Glutamatergic neuron (in vitro differentiated cells): ENCODE data around the gene NEK6. TPM values are rescaled to one million over a fixed set of nuclear protein-coding genes. Genes with fewer than 3 reads are reported as not detected.

Experiments used
- DNase-seq: peaks from one replicate; pipeline ENCODE4 v3.0.0; 2022
- H3K27ac Mint-ChIP-seq: one replicate; pipeline ENCODE4 v1.8.0; 2020; ENCODE audit warnings: mild to moderate bottlenecking, mixed read lengths, inconsistent platforms; ENCODE audit not compliant: unreplicated experiment
- H3K27me3 Mint-ChIP-seq: one replicate; pipeline ENCODE4 v1.8.0; 2020; ENCODE audit warnings: mild to moderate bottlenecking, moderate library complexity, mixed read lengths, inconsistent platforms; ENCODE audit not compliant: unreplicated experiment
- H3K36me3 Mint-ChIP-seq: one replicate; pipeline ENCODE4 v1.8.0; 2020; ENCODE audit warnings: mild to moderate bottlenecking, mixed read lengths, inconsistent platforms; ENCODE audit not compliant: unreplicated experiment
- H3K4me1 Mint-ChIP-seq: one replicate; pipeline ENCODE4 v1.8.0; 2020; ENCODE audit warnings: mild to moderate bottlenecking, low read depth, mixed read lengths, inconsistent platforms; ENCODE audit not compliant: unreplicated experiment
- H3K4me3 Mint-ChIP-seq: one replicate; pipeline ENCODE4 v1.8.0; 2020; ENCODE audit warnings: mild to moderate bottlenecking, mixed read lengths, inconsistent platforms; ENCODE audit not compliant: unreplicated experiment
- H3K9me3 Mint-ChIP-seq: one replicate; pipeline ENCODE4 v1.8.0; 2020; ENCODE audit warnings: mild to moderate bottlenecking, moderate library complexity, mixed read lengths, inconsistent platforms; ENCODE audit not compliant: unreplicated experiment
- total RNA-seq: library from RNA; stranded (reverse); fragmentation: NEBNext Ultra II Directional; extraction: Animal tissue kit (Norgen Biotek cat#: 25700); gene quantifications from one replicate; pipeline ENCODE4 v1.2.1, GENCODE V29; 2021; ENCODE audit not compliant: unreplicated experiment
- TF ChIP-seq, protein P1 (sequence below): fragments of 200-600 bp; sonication (generic); IDR thresholded peaks from one replicate; pipeline ENCODE4 v1.5.0; 2021; ENCODE audit not compliant: partially characterized antibody, unreplicated experiment

NEK6 gene
- total RNA-seq, 1 donor from 2014 or later: 5.4 TPM

DNA sequence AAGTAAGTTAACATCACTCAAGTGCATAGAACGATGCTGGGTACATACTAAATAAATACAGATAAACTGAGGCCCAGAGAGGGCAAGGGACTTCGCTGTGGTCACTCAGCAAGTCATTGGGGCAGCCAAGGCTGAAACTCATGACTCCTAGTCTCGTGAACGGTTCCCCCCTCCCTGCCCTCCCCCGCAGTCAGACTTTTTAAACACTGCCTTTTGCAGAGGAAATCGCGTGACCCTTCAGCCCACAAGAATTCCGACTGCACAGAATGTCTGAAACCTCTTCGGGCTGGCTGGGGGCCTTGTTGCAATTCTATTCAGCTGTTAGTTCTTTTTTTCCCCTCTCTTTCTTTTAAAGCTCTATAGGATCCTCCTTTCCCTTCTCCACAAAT lies 28.1 kb downstream of the NEK6 start:
- H3K36me3 Mint-ChIP-seq: no peaks in the 10 kb centered on the region
- no peak overlapping the region for H3K27ac Mint-ChIP-seq
- peaks cover 3% of the 10 kb centered on the region for H3K9me3 Mint-ChIP-seq
- TF ChIP-seq, protein P1, sequence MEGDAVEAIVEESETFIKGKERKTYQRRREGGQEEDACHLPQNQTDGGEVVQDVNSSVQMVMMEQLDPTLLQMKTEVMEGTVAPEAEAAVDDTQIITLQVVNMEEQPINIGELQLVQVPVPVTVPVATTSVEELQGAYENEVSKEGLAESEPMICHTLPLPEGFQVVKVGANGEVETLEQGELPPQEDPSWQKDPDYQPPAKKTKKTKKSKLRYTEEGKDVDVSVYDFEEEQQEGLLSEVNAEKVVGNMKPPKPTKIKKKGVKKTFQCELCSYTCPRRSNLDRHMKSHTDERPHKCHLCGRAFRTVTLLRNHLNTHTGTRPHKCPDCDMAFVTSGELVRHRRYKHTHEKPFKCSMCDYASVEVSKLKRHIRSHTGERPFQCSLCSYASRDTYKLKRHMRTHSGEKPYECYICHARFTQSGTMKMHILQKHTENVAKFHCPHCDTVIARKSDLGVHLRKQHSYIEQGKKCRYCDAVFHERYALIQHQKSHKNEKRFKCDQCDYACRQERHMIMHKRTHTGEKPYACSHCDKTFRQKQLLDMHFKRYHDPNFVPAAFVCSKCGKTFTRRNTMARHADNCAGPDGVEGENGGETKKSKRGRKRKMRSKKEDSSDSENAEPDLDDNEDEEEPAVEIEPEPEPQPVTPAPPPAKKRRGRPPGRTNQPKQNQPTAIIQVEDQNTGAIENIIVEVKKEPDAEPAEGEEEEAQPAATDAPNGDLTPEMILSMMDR: no peak
- DNase-seq: no peak
- H3K27me3 Mint-ChIP-seq: no peaks in the 10 kb centered on the region
- H3K4me3 Mint-ChIP-seq: no peak overlapping the region
- H3K4me1 Mint-ChIP-seq: no peaks in the 10 kb centered on the region

DNA sequence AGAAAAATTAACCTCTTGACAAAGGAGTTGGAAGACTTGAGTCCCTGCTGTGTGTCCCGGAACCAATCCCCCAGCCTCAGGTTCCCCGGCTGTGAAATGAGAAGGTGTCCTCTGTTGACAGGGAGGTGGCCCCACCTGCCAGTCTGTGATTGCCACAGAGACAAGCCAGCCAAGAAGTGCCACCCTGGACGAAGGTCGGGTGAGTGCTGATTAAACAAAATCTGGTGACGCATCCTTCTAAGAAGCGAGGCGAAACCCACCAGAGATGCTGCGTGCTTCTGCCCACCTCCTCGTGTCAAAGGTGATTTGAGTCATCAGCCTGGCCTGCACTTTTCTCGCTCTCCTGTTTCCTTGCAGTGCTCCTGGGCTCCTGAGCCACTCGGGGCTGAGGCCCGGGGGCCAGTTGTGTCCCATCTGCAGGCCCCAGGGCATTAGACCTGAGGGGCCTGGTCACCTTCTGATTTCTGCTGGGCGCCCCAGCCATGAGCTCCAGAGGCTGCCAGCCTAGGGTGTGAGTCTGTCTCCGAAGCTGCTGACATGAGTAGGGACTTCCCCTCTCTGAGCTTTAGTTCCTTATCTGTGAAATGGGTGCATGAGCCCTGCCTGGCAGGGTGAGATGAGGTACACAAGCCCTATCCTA lies 28.7 kb downstream of the NEK6 start:
- Mint-ChIP-seq H3K36me3 (no peaks in the 10 kb centered on the region), H3K27me3 (no peaks in the 10 kb centered on the region), H3K4me3 (no peak overlapping the region), H3K27ac (no peak overlapping the region), H3K4me1 (no peaks in the 10 kb centered on the region), H3K9me3 (peaks cover 3% of the 10 kb centered on the region)
- no peak for DNase-seq
- TF ChIP-seq, protein P1: no peak

GRCh38 chr9:124290053-124290591 lies 32.4 kb downstream of the NEK6 start:
- peaks cover 2% of the 10 kb centered on the region for H3K9me3 Mint-ChIP-seq
- no peak overlapping the region for H3K27ac Mint-ChIP-seq
- H3K4me3 Mint-ChIP-seq: no peak overlapping the region
- DNase-seq: no peak
- no peaks in the 10 kb centered on the region for H3K4me1 Mint-ChIP-seq
- TF ChIP-seq, protein P1: no peak
- no peaks in the 10 kb centered on the region for H3K27me3 Mint-ChIP-seq
- no peaks in the 10 kb centered on the region for H3K36me3 Mint-ChIP-seq

DNA sequence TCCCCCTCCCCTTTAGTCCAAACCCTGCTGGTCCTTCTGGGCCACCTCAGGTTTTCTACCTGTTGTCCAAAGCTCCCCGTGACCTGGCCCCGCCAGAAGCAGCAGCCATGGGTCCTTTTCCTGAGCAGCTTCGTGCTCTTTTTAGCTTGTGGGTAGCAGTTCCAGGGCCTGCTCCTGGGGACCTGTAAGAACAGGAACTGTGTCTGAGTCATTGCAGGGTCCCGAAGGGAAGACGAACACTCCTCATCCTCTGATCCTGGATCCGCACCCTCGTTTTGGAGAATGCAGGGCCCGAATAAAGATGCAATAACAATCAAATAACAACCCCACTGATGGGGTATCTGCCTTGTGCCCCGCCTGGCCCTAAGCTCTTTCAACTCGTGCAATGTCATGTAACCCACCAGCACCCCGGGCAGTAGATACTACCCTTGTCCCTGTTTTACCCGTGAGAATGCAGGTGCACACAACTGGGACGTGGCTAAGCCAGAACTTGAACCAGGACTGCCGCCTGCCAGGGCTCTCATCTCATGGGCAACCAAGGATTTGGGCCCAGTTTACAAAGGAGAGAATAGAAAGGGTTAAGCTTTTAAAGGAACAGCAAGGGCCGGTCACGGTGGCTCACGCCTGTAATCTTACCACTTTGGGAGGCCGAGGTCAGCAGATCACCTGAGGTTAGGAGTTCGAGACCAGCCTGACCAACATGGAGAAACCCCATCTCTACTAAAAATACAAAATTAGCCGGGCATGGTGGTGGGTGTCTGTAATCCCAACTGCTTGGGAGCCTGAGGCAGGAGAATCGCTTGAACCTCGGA lies 33.2 kb downstream of the NEK6 start:
- TF ChIP-seq, protein P1: no peak
- no peak for DNase-seq
- H3K4me3 Mint-ChIP-seq: no peak overlapping the region
- H3K36me3 Mint-ChIP-seq: no peaks in the 10 kb centered on the region
- H3K27ac Mint-ChIP-seq: no peak overlapping the region
- no peaks in the 10 kb centered on the region for H3K4me1 Mint-ChIP-seq
- H3K27me3 Mint-ChIP-seq: peaks cover 2% of the 10 kb centered on the region
- H3K9me3 Mint-ChIP-seq: peaks cover 2% of the 10 kb centered on the region
